ENCODE results near the gene CCNK.
A peak's percentile ranks its signal among the peaks of the same experiment; 100 is the strongest.

The CCNK gene

GRCh38 chr14:99475179-99475578 is 6.0 kb upstream of the CCNK start:
- DNase-seq (ENCODE audit: insufficient read length, low spot score), result no peak
- FAIRE-seq, result no peak
- no peak for TF ChIP-seq POLR2A (IDR thresholded peaks at IDR 0.05; ENCODE audit: low read depth, low read length)

- FAIRE-seq, result no peak
- TF ChIP-seq POLR2A (IDR thresholded peaks at IDR 0.05; ENCODE audit: low read depth, low read length), result no peak
Observed at GRCh38 chr14:99475660-99476059, 5.5 kb upstream of the CCNK start.

GRCh38 chr14:99476864-99477263 is 4.3 kb upstream of the CCNK start:
- FAIRE-seq, result no peak
- no peak for TF ChIP-seq POLR2A (IDR thresholded peaks at IDR 0.05; ENCODE audit: low read depth, low read length)

More at GRCh38 chr14:99475660-99476059, 5.5 kb upstream of the CCNK start:
- no peak for DNase-seq (ENCODE audit: insufficient read length, low spot score)

GRCh38 chr14:99478128-99478527 is 3.1 kb upstream of the CCNK start:
- DNase-seq (ENCODE audit: insufficient read length, low spot score) (no peak), FAIRE-seq (no peak)
- TF ChIP-seq POLR2A (IDR thresholded peaks at IDR 0.05; ENCODE audit: low read depth, low read length), result no peak

More at GRCh38 chr14:99476864-99477263, 4.3 kb upstream of the CCNK start:
- peak; percentile 21 for DNase-seq (ENCODE audit: insufficient read length, low spot score)

- TF ChIP-seq POLR2A (IDR thresholded peaks at IDR 0.05; ENCODE audit: low read depth, low read length), result no peak
- DNase-seq (ENCODE audit: insufficient read length, low spot score) (no peak), FAIRE-seq (no peak)
Observed at GRCh38 chr14:99479160-99479905, 1.9 kb upstream of the CCNK start.

GRCh38 chr14:99479906-99480869 is 1.0 kb upstream of the CCNK start, which contains the start of gene SETD3:
Gene SETD3 (minus strand): TSS chr14:99480859. CDS start chr14:99465805, 15,054 bp downstream.
- FAIRE-seq, result peak; percentile 57
- TF ChIP-seq POLR2A (IDR thresholded peaks at IDR 0.05; ENCODE audit: low read depth, low read length), result peak; percentile 22; the same call in 1 of the 2 replicates
- DNase-seq (ENCODE audit: insufficient read length, low spot score), result peak; percentile 52

DNA sequence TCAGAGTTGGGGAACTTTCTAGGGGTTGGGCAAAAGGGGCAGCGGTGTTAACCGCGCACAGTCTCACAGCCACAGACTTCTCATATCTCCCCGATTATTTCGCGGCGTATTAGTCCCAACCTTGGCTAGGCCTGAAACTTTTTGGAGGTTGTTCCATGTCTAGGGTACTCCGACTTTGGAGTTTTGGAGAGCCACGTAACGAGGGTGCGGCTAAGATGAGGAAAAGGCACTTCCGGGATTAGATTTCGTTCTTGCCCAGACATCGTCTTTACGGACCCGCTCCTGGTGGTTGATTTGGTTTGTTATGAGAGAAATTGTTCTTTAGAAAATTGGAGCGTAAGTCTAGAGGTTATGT is 513 bp downstream of the CCNK start:
- DNase-seq (ENCODE audit: insufficient read length, low spot score) (no peak), FAIRE-seq (no peak)
- TF ChIP-seq POLR2A (IDR thresholded peaks at IDR 0.05; ENCODE audit: low read depth, low read length), result no peak

- FAIRE-seq, result peak; percentile 41
- TF ChIP-seq POLR2A (IDR thresholded peaks at IDR 0.05; ENCODE audit: low read depth, low read length), result no peak
- no peak for DNase-seq (ENCODE audit: insufficient read length, low spot score)
Observed at GRCh38 chr14:99484106-99484505, 2.9 kb downstream of the CCNK start.

GRCh38 chr14:99497341-99497740 is 16.1 kb downstream of the CCNK start:
- FAIRE-seq (peak; percentile 41), DNase-seq (ENCODE audit: insufficient read length, low spot score) (no peak)
- no peak for TF ChIP-seq POLR2A (IDR thresholded peaks at IDR 0.05; ENCODE audit: low read depth, low read length)

DNA sequence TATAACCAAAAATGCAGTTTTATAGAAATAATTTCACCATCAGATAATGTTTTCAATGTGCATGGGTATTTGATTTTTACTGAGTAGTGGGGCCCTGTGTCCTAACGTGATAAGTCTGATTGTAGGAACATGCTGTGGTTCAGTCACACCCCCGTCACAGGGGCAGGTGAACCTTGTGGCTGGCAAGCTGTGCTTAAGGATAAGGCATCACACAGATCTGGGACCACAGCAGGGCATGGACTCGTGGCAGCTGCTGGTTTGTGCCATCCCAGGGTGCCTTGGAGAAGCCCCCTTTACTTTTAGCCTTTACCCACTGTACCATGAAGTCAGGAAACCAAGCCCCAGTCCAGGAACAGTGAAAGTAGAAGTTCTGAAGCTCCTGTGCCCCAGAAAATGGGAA is 16.7 kb downstream of the CCNK start:
- FAIRE-seq (no peak), DNase-seq (ENCODE audit: insufficient read length, low spot score) (no peak)
- TF ChIP-seq POLR2A (IDR thresholded peaks at IDR 0.05; ENCODE audit: low read depth, low read length), result no peak

- no peak for FAIRE-seq
- no peak for TF ChIP-seq POLR2A (IDR thresholded peaks at IDR 0.05; ENCODE audit: low read depth, low read length)
Observed at GRCh38 chr14:99502989-99503421, 21.8 kb downstream of the CCNK start.

DNA sequence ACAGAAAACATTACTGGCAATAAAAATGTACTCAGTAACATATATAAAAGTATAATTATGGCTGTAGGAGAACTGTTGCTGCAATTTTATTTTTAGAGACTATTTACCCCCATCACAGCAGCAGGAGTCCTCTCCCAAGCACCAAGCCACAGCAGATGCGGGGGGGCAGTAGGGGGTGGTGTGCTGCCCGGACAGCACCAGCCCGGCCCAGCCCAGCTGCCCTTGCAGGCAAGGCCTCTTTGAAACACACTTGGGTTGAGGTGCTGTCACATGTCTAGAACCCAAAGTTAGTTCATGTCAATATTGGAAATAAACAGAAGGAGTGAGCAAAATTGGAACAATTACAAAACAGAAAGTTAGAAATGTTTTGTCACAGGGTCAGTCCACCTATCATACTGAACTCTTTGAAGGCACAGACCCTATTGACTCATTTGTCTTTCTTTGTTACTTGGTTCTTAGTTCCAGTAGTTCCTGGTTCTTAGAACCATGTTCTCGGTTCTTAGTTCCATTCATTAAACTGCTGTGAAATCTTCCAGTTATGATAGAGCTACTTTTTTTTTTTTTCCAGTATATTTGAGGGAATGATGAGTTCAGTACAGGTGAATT is 22.7 kb downstream of the CCNK start:
- FAIRE-seq (no peak), DNase-seq (ENCODE audit: insufficient read length, low spot score) (no peak)

More at GRCh38 chr14:99502989-99503421, 21.8 kb downstream of the CCNK start:
- no peak for DNase-seq (ENCODE audit: insufficient read length, low spot score)

GRCh38 chr14:99505089-99505488 is 23.9 kb downstream of the CCNK start:
- no peak for DNase-seq (ENCODE audit: insufficient read length, low spot score)

More for the DNA sequence above, 22.7 kb downstream of the CCNK start:
- no peak for TF ChIP-seq POLR2A (IDR thresholded peaks at IDR 0.05; ENCODE audit: low read depth, low read length)

GRCh38 chr14:99506276-99506675 is 25.1 kb downstream of the CCNK start:
- FAIRE-seq, result no peak
- TF ChIP-seq POLR2A (IDR thresholded peaks at IDR 0.05; ENCODE audit: low read depth, low read length), result no peak
- DNase-seq (ENCODE audit: insufficient read length, low spot score), result no peak

More at GRCh38 chr14:99505089-99505488, 23.9 kb downstream of the CCNK start:
- TF ChIP-seq POLR2A (IDR thresholded peaks at IDR 0.05; ENCODE audit: low read depth, low read length), result no peak
- FAIRE-seq, result no peak
